Measurements from ENCODE around the gene FURIN.
A peak's percentile ranks its signal among the peaks of the same experiment; 100 is the strongest.
"Not testable (repeated sequence)": the region's sequence is repeated elsewhere in the genome, so short reads cannot be mapped to it uniquely, and the experiment has no call there.

FURIN gene

DNA sequence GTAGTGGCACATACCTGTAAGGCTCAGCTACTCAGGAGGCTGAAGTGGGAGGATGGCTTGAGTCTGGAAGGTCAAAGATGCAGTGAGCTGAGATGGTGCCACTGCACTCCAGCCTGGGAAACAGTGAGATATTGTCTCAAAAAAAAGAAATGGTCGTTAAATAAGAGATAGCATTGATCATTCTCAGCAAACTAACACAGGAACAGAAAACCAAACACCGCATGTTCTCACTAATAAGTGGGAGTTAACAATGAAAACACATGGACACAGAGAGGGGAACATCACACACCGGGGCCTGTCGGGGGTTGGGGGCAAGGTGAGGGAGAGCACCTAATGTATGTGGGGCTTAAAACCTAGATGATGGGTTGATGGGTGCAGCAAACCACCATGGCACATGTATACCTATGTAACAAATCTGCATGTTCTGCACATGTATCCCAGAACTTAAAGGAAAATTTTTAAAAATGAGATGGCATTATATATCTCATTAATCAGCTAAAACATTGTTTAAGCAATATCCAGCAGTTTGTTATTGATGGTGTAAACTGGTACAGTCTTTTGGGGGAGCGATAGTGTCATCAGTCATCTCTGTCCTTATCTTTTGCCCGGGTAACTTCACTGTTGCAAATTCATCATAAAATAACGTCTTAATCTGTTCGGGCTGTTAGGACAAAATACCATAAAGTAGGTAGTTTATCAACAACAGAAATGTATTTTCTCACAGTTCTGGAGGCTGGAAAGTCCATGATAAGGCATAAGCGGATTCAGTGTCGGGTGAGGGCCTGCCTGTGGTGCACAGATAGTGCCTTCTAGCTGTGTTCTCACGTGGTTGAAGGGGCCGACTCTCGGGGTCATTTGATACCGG, 33.0 kb downstream of the FURIN start:
- no peak for DNase-seq (ENCODE audit: low read depth in 2 of 3, low spot score in 2 of 3)

DNA sequence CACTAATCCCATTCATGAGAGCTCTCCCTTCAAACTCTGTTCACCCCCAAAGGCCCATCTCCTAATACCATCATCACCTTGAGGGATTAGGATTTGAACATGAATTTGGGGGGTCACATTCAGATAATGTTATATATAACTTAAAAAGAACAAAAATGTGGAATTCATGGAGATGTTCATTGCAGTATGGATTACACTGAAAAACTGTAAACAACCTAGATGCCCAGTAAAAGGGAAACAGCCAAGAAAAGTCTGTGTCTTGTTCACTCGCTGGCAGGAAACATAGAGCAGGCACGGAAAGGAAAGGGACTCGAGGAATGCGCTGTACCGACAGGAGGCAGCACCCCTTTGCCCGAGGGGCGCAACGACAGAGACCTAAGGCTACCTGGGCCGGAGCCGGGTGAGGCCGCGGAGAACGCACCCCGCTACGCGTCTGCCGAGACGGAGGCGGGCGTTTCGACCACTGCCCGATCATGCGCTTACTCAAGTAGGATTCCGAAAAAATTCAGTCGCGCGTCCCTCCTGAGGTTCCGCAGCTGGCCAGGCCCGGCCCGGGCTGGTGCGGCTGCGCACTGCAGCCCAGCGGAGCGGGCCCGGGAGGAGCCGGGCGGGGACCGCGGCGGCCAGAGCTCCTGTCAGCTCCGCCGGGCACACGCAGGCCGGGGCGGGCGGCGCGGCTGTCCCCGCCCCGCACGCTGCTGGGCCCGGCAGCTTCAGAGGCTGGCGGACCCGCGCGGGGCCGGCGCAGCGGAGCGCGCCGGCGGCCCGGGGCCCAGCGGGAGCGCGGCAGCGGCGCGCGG, 33.9 kb downstream of the FURIN start:
- DNase-seq (ENCODE audit: low read depth in 2 of 3, low spot score in 2 of 3) = peak; percentile 52 to 63 (median 61)

DNA sequence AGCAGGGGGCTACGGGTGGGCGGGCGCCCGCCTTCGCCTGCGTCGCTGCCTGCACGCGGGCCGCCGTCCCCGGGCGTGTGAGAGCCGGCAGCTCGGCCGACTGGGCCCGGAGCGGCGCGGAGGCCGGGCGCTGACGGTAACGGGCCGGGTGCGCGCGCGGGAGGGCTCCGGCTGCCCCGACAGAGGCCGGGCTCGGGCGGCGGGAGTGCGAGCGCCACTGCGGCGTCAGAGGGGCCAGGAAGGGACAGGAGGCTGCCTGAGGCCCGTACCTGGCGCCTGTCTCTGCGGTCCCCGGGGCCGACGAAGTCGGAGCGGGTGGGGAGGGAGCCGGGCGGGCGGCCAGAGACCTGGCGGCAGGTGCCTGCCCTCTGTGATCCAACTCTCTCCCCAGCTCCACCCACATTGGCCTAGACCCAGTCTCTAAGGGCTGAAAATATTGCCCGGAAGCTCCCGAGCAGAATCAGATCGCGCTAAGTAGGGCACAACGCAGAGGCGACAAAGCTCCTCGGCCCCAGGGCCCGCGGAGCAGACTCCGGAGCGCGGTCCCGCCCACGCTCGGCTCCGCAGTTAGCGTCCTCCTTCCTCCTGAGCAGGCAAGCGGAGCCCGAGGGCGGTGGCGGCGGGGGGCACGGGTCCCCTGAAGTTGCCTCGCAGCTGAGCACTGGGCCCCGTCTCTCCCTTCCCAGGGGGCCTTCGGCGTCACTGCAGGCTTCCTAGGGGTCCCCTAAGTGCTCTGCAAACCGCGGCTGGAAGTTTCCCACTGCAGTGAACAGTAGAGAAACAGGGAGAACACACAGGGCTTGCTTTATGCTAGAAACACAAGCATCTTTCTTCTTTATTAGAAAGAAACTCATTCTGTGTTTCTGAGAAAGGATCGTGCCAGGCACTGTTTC, 34.7 kb downstream of the FURIN start, which contains the start of gene MAN2A2:
Gene MAN2A2, plus strand, starts transcription at position 463 of the 893 bp plus-strand sequence. CDS start 906 bp downstream, outside the sequence.
- peak; percentile 60 to 71 (median 62) for DNase-seq (ENCODE audit: low read depth in 2 of 3, low spot score in 2 of 3)

DNA sequence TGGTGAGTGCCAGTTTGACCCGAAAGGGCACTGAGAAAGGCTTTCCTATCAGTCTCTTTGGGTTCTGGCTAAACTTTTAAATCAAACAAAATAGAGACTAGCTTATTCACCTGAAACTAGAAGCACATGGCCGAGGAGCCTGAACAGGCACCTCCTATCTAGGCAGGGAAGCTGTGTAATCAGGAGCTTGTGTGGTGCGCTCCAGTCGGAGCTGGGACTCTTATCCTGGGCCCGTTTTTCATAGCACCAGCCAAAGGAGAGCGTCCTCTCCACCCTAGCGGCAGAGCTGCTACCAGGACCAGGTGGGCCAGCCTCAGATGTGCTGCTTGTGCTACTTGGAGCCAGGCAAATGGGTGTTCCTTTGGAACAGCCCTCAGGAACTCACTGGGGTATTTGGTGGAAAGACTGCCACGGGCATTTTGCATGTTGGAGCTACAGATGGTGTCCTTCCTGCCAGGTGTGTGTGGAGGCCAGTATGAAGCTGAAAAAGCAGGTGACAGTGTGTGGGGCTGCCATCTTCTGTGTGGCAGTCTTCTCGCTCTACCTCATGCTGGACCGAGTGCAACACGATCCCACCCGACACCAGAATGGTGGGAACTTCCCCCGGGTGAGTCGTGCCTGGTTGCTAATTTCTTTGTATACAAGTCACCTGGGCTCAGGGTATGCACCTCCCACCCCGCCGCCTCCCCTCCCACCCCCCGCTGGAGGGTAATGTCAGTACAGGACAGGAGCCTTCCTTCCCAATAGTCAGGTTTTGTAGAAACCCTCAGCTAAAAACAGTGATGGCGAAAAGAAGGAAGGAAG, 35.5 kb downstream of the FURIN start:
- DNase-seq (ENCODE audit: low read depth in 2 of 3, low spot score in 2 of 3) = no peak

DNA sequence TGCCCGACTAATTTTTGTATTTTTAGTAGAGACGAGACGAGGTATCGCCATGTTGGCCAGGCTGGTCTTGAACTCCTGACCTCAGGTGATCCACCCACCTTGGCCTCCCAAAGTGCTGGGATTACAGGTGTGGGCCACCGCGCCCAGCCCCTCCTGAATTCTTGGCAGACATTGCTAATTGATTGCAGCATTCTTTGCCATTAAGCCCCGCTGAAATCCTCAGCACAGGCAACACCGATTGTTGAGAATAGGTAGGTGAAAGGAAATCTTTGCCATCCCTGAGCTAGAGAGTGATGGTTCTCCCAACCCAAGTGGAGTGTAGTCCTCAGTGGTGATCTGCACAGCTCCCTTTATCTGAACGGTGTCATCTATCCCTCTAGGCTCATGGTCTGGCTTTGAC, 36.4 kb downstream of the FURIN start:
- no peak for DNase-seq (ENCODE audit: low read depth in 2 of 3, low spot score in 2 of 3)

DNA sequence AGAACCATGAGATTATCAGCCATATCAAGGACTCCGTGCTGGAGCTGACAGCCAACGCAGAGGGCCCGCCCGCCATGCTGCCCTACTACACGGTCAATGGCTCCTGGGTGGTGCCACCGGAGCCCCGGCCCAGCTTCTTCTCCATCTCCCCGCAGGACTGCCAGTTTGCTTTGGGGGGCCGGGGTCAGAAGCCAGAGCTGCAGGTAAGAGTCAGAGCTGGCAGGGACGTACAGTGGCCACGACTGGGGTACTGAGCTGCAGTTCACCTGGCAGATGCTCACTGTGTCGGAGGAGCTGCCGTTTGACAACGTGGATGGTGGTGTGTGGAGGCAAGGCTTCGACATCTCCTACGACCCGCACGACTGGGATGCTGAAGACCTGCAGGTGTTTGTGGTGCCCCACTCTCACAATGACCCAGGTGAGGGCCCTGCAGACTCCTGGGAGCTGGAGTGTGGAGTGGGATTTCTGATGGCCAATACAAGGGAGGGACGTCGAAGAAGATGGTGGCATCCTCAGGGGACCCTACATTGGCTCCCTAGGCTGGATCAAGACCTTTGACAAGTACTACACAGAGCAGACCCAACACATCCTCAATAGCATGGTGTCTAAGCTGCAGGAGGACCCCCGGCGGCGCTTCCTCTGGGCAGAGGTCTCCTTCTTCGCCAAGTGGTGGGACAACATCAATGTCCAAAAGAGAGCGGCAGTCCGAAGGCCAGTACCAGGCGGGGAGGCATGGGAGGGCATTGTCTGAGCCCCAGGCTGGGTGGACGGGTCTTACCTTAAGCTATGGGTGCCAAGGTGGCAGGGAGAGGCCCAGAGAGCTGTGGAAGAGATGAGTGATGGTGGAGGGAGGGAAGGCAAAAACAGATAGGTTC, 37.2 kb downstream of the FURIN start:
- no peak for DNase-seq (ENCODE audit: low read depth in 2 of 3, low spot score in 2 of 3)

DNA sequence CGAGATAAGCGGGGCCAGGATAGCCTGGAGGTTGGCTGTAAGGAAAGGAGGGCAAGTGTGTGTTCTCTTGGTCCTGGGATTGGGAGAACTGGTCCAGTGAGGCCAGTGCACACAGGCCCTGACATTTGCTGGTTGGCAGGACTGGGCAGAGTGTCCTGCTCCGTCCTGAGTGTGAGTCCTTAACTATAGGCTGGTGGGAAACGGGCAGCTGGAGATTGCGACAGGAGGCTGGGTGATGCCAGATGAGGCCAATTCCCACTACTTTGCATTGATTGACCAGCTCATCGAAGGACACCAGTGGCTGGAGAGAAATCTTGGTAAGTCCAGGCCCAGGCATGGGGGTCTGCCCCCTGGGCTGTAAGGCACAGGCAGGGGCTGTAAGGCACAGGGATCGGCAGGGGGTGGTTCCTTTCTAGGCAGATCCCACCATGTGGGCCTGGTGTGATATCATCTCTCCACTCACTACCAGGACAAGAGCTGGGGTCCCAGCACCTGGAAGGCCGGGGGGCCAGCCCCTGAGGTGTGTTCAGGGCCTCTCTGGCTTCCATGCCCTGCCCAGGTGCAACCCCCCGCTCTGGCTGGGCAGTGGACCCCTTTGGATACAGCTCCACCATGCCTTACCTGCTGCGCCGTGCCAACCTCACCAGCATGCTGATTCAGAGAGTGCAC, 37.9 kb downstream of the FURIN start:
- DNase-seq (ENCODE audit: low read depth in 2 of 3, low spot score in 2 of 3) = no peak

DNA sequence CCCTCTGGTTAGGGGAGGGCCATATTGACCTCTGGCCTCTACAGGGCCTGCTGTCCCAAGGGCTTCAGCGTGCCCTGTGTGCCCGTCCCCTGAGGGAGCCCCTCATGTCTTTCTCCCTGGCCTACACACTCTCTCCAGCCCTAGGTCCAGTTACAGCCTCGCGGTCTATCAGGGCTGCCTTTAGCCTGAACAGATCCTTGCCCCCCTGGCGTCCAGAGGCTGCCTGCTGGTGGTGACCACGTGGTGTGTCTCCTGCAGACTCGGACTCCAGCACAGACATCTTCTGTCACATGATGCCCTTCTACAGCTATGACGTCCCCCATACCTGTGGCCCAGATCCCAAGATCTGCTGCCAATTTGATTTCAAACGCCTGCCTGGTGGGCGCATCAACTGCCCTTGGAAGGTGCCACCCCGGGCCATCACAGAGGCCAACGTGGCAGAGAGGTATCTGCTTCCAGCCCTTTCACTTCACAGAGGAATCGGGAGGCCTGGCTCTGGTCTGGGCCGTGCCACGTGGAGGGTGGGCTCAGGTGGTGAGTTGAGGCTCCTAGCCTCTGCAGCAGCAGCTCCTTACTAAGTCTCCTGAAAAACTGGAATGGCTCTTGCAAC, 38.8 kb downstream of the FURIN start:
- no peak for DNase-seq (ENCODE audit: low read depth in 2 of 3, low spot score in 2 of 3)

DNA sequence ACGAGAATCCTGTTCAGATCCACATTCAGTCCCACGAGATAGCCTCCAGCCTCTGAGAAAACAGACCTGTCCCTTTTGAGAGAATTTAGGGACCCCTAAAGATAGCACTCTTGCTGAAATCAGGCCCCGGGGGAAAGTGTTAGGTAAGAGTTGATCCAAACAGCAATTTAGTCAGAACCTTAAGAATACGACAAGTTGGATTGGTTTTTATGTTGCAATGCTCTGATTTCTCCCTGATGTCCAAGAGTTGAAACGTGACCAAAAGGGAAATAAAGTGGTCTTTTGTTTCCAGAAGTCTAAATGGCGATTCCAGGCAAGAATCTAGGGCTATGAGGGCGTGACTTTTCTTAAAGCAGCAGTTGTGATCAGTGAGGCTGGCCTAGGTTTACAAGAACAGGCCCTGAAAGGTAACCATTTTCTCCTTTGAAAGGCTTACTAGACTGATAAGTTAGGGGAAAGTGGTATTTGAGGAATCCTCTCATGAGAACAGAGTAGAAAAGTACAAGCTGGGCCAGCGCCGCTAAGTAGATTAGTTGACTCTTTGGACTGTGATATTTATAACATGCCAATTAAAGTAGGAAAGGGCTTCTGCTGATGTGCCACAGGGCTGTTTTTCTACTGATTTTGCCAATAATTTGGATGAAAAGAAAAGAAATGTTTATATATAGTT, 39.6 kb downstream of the FURIN start:
- DNase-seq (ENCODE audit: low read depth in 2 of 3, low spot score in 2 of 3) = no peak

DNA sequence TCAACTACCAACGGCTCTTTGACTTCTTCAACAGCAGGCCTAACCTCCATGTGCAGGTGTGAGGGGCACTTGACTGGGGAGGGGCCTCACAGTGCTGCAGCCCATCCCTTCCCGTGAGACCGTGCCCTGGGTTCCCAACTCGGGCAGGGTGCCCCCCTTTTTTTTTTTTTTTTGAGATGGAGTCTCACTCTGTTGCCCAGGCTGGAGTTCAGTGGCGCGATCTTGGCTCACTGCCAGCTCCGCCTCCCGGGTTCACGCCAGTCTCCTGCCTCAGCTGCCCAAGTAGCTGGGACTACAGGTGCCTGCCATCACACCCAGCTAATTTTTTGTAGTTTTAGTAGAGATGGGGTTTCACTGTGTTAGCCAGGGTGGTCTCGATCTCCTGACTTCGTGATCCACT, 41.1 kb downstream of the FURIN start:
- not testable (repeated sequence) for DNase-seq (ENCODE audit: low read depth in 2 of 3, low spot score in 2 of 3)

DNA sequence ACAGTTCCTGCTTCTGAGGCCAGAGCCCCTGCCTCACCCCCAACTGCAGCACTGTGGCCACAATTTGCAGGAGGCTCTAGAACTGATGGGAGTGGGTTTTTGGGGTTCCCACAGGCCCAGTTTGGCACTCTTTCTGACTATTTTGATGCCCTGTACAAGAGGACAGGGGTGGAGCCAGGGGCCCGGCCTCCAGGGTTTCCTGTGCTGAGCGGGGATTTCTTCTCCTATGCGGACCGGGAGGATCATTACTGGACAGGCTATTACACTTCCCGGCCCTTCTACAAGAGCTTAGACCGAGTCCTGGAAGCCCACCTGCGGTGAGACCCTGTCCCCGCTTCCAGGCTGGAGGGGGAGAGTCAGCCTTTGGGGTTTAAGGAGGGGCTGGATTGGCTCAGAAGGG, 41.6 kb downstream of the FURIN start:
- no peak for DNase-seq (ENCODE audit: low read depth in 2 of 3, low spot score in 2 of 3)

DNA sequence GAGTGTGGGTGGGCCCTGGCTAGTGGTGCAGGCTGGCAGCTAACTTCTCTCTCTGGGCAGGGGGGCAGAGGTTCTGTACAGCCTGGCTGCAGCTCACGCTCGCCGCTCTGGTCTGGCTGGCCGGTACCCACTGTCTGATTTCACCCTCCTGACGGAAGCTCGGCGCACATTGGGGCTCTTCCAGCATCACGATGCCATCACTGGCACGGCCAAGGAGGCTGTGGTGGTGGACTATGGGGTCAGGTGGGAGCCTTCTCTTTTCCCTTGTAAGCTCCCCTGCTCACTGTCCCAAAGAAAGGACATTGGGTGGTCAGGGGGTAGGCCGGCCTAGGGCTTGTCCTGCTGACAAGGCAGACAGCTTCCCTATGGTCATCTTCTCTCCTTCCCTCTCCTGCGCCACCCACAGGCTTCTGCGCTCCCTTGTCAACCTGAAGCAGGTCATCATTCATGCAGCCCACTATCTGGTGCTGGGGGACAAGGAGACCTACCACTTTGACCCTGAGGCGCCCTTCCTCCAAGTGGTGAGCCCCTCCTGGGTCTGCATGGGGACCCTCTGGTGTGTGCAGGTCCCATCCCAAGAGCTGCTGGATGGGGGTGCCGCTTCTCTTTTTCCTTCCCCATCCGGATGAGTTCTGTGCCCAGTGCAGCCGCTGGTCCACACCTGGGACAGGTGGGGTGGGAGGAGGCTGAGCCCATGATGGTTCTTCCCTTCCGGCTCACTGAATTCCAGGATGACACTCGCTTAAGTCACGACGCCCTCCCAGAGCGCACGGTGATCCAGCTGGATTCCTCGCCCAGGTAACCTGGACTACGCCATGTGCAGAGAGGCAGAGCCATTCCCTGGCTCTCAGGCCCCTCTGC, 42.3 kb downstream of the FURIN start:
- no peak for DNase-seq (ENCODE audit: low read depth in 2 of 3, low spot score in 2 of 3)

DNA sequence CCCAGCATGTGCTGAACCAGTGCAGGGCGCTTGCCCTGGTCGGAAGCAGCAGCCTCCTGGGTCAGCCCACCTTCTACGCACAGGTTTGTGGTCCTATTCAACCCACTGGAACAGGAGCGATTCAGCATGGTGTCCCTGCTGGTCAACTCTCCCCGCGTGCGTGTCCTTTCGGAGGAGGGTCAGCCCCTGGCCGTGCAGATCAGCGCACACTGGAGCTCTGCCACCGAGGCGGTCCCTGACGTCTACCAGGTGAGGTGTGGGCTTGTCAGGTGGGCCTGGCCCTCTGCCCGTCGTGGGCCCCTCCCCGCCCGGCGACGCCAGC, 42.9 kb downstream of the FURIN start:
- no peak for DNase-seq (ENCODE audit: low read depth in 2 of 3, low spot score in 2 of 3)

DNA sequence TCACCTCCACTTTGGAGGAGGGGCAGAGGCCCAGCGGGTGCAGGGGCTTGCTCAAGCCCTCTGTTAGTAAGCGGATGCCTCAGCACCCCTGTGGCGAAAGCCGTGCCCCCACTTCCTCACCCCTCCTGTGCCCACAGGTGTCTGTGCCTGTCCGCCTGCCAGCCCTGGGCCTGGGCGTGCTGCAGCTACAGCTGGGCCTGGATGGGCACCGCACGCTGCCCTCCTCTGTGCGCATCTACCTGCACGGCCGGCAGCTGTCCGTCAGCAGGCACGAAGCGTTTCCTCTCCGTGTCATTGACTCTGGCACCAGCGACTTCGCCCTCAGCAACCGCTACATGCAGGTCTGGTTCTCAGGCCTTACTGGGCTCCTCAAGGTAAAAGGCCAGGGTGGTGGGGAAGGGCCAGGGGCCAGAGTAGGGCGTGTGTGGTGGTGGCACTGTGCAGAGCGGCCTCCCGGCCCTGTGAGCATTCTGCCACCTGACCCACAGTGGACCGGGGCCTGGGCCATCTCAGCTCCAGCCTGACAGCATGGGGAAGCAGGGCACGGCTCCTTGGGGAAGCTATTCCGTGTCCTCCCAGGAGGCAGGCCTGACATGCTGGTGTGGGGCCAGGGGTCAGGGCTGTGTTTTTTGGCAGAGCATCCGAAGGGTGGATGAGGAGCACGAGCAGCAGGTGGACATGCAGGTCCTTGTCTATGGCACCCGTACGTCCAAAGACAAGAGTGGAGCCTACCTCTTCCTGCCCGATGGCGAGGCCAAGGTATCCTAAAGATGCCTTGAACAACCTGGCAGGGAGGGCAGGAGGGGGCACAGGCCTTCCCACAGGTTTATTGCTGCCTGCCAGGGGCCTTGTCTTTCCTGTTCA, 43.8 kb downstream of the FURIN start:
- no peak for DNase-seq (ENCODE audit: low read depth in 2 of 3, low spot score in 2 of 3)

DNA sequence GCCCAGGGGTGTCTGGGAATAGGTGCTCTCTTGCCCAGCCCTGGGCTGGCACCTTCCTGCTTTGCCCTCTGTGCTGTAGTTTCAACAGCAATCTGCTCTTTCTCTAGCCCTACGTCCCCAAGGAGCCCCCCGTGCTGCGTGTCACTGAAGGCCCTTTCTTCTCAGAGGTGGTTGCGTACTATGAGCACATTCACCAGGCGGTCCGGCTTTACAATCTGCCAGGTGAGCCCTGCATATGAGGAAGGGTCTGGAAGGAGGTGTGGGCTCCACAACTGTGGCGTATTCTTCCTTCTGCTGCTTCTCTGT, 44.3 kb downstream of the FURIN start:
- DNase-seq (ENCODE audit: low read depth in 2 of 3, low spot score in 2 of 3) = no peak

DNA sequence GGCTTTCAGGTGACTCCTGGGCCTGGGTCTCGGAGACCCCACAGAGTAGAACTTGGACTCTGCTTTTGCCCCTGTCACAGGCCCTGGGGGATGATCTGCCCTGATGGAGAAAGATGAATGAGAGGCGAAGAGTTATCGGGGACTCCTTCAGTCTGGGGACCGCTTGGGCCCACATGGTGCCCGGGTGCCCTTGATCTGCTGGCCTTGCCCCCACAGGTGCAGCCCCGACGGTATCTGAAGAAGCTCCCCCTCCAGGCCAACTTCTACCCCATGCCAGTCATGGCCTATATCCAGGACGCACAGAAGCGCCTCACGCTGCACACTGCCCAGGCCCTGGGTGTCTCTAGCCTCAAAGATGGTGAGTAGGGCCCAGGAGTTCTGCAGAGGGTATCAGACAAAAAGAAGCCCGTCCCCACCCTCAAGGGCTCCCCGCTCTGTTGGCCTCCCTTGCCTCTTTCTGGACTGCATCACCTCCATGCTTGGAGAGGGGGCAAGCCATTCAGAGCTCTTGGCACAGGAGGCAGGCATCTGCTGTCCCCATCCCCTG, 45.1 kb downstream of the FURIN start:
- DNase-seq (ENCODE audit: low read depth in 2 of 3, low spot score in 2 of 3) = no peak
